Activated T-cell treated with anti-CD3 and anti-CD28 coated beads, Interleukin-2, amount 50 U/mL, for 72 hours (primary cell): Measurements from ENCODE around the gene PHAF1. TPM values are rescaled to one million over a fixed set of nuclear protein-coding genes. Genes with fewer than 3 reads are reported as not detected.

Experiments used
- ATAC-seq, 2 donors: fragments of 150-1000 bp; cut with Tn5 transposase; replicated peaks in 1 of 2; 2 replicates each; pipeline ENCODE4 v1.10.0; 2021; ENCODE audit warnings: moderate library complexity in 2 of 2, mild to moderate bottlenecking in 1 of 2
- DNase-seq, 2 donors: peaks; one replicate each; pipeline ENCODE4 v3.0.0; 2021 to 2022; ENCODE audit warnings: mixed read lengths in 1 of 2
- H3K27ac Mint-ChIP-seq: one replicate; pipeline ENCODE4 v1.8.0; 2022; ENCODE audit warnings: mild to moderate bottlenecking, moderate library complexity, mixed read lengths
- H3K27me3 Mint-ChIP-seq: one replicate; pipeline ENCODE4 v1.8.0; 2022; ENCODE audit warnings: low read depth, mixed read lengths
- H3K36me3 Mint-ChIP-seq, 2 donors: one replicate each; pipeline ENCODE4 v1.8.0; 2022; ENCODE audit warnings: mixed read lengths in 2 of 2, mild to moderate bottlenecking in 1 of 2; ENCODE audit not compliant: insufficient read depth in 2 of 2
- H3K4me1 Mint-ChIP-seq: one replicate; pipeline ENCODE4 v1.8.0; 2022; ENCODE audit warnings: low read depth, mixed read lengths
- H3K4me3 Mint-ChIP-seq, 2 donors: one replicate each; pipeline ENCODE4 v1.8.0; 2022; ENCODE audit warnings: mild to moderate bottlenecking in 2 of 2, mixed read lengths in 2 of 2, moderate library complexity in 2 of 2
- H3K9me3 Mint-ChIP-seq, 2 donors: one replicate each; pipeline ENCODE4 v1.8.0; 2022; ENCODE audit warnings: mixed read lengths in 2 of 2
- total RNA-seq, 2 donors: library from RNA; stranded (reverse); gene quantifications; one replicate each; pipeline ENCODE4 v1.2.3, GENCODE V29; 2022

Gene PHAF1
- total RNA-seq, 2 donors from 2014 or later = 14.8 to 18.2 TPM

GRCh38 chr16:67174706-67175231, 65.0 kb downstream of the PHAF1 start:
- Mint-ChIP-seq H3K27ac (no peak overlapping the region), H3K27me3 (peaks cover 76% of the 10 kb centered on the region), H3K4me3 (peak overlapping the region; percentile 83 to 92)

GRCh38 chr16:67176662-67177061, 66.9 kb downstream of the PHAF1 start:
- H3K9me3 Mint-ChIP-seq = no peaks in the 10 kb centered on the region
- ATAC-seq = no peak
- H3K4me3 Mint-ChIP-seq = no peak overlapping the region
- H3K36me3 Mint-ChIP-seq = no peaks in the 10 kb centered on the region
- DNase-seq = no peak
- peaks cover 30% of the 10 kb centered on the region for H3K4me1 Mint-ChIP-seq
- no peak overlapping the region for H3K27ac Mint-ChIP-seq
- H3K27me3 Mint-ChIP-seq = peaks cover 61% of the 10 kb centered on the region

More at GRCh38 chr16:67174706-67175231, 65.0 kb downstream of the PHAF1 start:
- ATAC-seq (no peak), DNase-seq (no peak)
- no peaks in the 10 kb centered on the region for H3K36me3 Mint-ChIP-seq
- H3K4me1 Mint-ChIP-seq = peaks cover 46% of the 10 kb centered on the region
- no peaks in the 10 kb centered on the region for H3K9me3 Mint-ChIP-seq

- H3K27me3 Mint-ChIP-seq = peaks cover 47% of the 10 kb centered on the region
Observed at GRCh38 chr16:67177743-67178699, 68.3 kb downstream of the PHAF1 start.

GRCh38 chr16:67179421-67180080, 69.8 kb downstream of the PHAF1 start:
- no peak for DNase-seq
- Mint-ChIP-seq H3K4me1 (peaks cover 15% of the 10 kb centered on the region), H3K27ac (no peak overlapping the region), H3K27me3 (peaks cover 37% of the 10 kb centered on the region), H3K4me3 (peak overlapping the region in 1 of 2 donors; percentile 21), H3K9me3 (no peaks in the 10 kb centered on the region), H3K36me3 (no peaks in the 10 kb centered on the region)
- no peak for ATAC-seq

More at GRCh38 chr16:67177743-67178699, 68.3 kb downstream of the PHAF1 start:
- no peak overlapping the region for H3K27ac Mint-ChIP-seq
- peaks cover 25% of the 10 kb centered on the region for H3K4me1 Mint-ChIP-seq
- ATAC-seq (peak; percentile 50 to 53), DNase-seq (peak; percentile 50 to 54)
- H3K9me3 Mint-ChIP-seq = no peaks in the 10 kb centered on the region
- no peaks in the 10 kb centered on the region for H3K36me3 Mint-ChIP-seq
- peak overlapping the region; percentile 65 to 67 for H3K4me3 Mint-ChIP-seq

- ATAC-seq (no peak), DNase-seq (no peak)
- H3K9me3 Mint-ChIP-seq = no peaks in the 10 kb centered on the region
- H3K36me3 Mint-ChIP-seq = peaks cover 0 to under 1% of the 10 kb centered on the region in 2 donors
- H3K27me3 Mint-ChIP-seq = peaks cover 40% of the 10 kb centered on the region
- H3K4me1 Mint-ChIP-seq = peaks cover 21% of the 10 kb centered on the region
- no peak overlapping the region for H3K27ac Mint-ChIP-seq
- H3K4me3 Mint-ChIP-seq = no peak overlapping the region
Observed at GRCh38 chr16:67180166-67180565, 70.4 kb downstream of the PHAF1 start.

GRCh38 chr16:67181346-67181745, 71.6 kb downstream of the PHAF1 start:
- Mint-ChIP-seq H3K27ac (no peak overlapping the region), H3K4me3 (no peak overlapping the region), H3K27me3 (peaks cover 36% of the 10 kb centered on the region), H3K9me3 (no peaks in the 10 kb centered on the region), H3K4me1 (peaks cover 28% of the 10 kb centered on the region), H3K36me3 (peaks cover 0 to 2% of the 10 kb centered on the region in 2 donors)
- ATAC-seq (no peak), DNase-seq (no peak)

- H3K27ac Mint-ChIP-seq = no peak overlapping the region
- no peak for DNase-seq
- peaks cover 0 to 2% of the 10 kb centered on the region in 2 donors for H3K36me3 Mint-ChIP-seq
- H3K4me1 Mint-ChIP-seq = peaks cover 27% of the 10 kb centered on the region
- H3K4me3 Mint-ChIP-seq = no peak overlapping the region
- no peaks in the 10 kb centered on the region for H3K9me3 Mint-ChIP-seq
- peaks cover 28% of the 10 kb centered on the region for H3K27me3 Mint-ChIP-seq
- ATAC-seq = no peak
Observed at GRCh38 chr16:67182288-67182687, 72.5 kb downstream of the PHAF1 start.

GRCh38 chr16:67183284-67183626, 73.5 kb downstream of the PHAF1 start:
- Mint-ChIP-seq H3K4me3 (no peak overlapping the region), H3K9me3 (no peaks in the 10 kb centered on the region), H3K4me1 (peaks cover 19% of the 10 kb centered on the region), H3K27me3 (peaks cover 21% of the 10 kb centered on the region), H3K36me3 (peaks cover 0 to 2% of the 10 kb centered on the region in 2 donors), H3K27ac (no peak overlapping the region)
- ATAC-seq (no peak), DNase-seq (no peak)

- no peak within 1 kb of the TSS for H3K27ac Mint-ChIP-seq
- peaks cover 0 to 2% of the 10 kb centered on the region in 2 donors for H3K36me3 Mint-ChIP-seq
- no peak within 1 kb of the TSS for H3K4me3 Mint-ChIP-seq
- DNase-seq (peak; percentile 93 to 97), ATAC-seq (peak; percentile 95 to 96)
- H3K27me3 Mint-ChIP-seq = peaks cover 18% of the 10 kb centered on the region
- peaks cover 16% of the 10 kb centered on the region for H3K4me1 Mint-ChIP-seq
- no peaks in the 10 kb centered on the region for H3K9me3 Mint-ChIP-seq
Observed at GRCh38 chr16:67183627-67184452, 74.1 kb downstream of the PHAF1 start, which contains the start of gene MATCAP1. Gene MATCAP1 (minus strand): TSS chr16:67183963. CDS start chr16:67180610, 3,353 bp downstream.

GRCh38 chr16:67184453-67184994, 74.8 kb downstream of the PHAF1 start:
- H3K4me3 Mint-ChIP-seq = no peak overlapping the region
- peak; percentile 2 to 14 for ATAC-seq
- peaks cover 14% of the 10 kb centered on the region for H3K4me1 Mint-ChIP-seq
- no peak overlapping the region for H3K27ac Mint-ChIP-seq
- H3K36me3 Mint-ChIP-seq = peaks cover 0 to 2% of the 10 kb centered on the region in 2 donors
- peak; percentile 41 to 55 for DNase-seq
- H3K27me3 Mint-ChIP-seq = peaks cover 12% of the 10 kb centered on the region
- no peaks in the 10 kb centered on the region for H3K9me3 Mint-ChIP-seq

GRCh38 chr16:67184995-67185650, 75.4 kb downstream of the PHAF1 start:
- ATAC-seq (peak; percentile 28 to 34), DNase-seq (peak; percentile 90 to 92)
- Mint-ChIP-seq H3K4me1 (peaks cover 14% of the 10 kb centered on the region), H3K9me3 (no peaks in the 10 kb centered on the region), H3K27ac (peak overlapping the region; percentile 58), H3K4me3 (peak overlapping the region in 1 of 2 donors; percentile 94), H3K36me3 (peaks cover 0 to 2% of the 10 kb centered on the region in 2 donors), H3K27me3 (peaks cover 12% of the 10 kb centered on the region)
